Epithelial cell of proximal tubule (primary cell): Measurements from ENCODE around the gene FBXW7. TPM values are rescaled to one million over a fixed set of nuclear protein-coding genes. Genes with fewer than 3 reads are reported as not detected.

Source experiments
- DNase-seq: peaks from one replicate; pipeline ENCODE4 v3.0.0-alpha.2; 2011; ENCODE audit warnings: low read depth
- H3K4me3 ChIP-seq: 2 replicates; pipeline ENCODE4 v1.5.1; 2011; ENCODE audit warnings: low read depth, mild to moderate bottlenecking, low read length
- CTCF ChIP-seq: conservative IDR thresholded peaks from 2 replicates; pipeline ENCODE4 v1.5.1; 2012; ENCODE audit warnings: low read depth, mild to moderate bottlenecking, low read length
- total RNA-seq: library from RNA; depleted of rRNA; stranded (reverse); fragments of >200 nt; gene quantifications from 2 replicates; pipeline ENCODE4 v1.2.3, GENCODE V29; 2015

The FBXW7 gene
- total RNA-seq, 1 donor from 2014 or later: 32.9 TPM

DNA sequence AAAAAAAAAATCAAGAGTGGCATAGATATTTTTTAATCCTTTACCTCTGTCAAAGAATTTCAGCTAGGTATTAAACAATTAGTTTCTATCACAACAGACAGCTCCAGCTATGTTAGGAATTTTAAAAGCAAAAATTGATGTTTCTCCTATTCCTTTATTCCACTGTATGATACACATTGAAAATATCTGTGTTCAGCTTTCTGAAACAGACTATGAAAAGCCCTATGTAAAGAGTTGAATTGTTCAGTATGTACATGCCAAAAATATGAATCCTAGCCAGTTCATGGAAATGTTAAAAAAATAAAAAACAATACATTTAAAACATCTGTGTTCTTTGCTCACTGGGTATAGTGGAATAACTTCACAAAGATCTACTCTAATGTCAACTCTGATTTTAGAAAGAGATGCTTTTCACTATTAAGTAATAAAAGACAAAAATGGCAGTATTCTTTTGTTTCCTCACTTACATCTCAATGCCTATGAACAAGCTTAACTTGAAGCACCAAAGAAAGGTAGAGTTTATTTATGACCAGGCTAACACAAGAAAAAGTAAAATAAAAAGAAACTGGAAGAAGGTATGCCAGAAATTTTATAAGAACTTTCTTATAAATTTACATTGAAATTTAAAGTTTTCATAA is 32.1 kb downstream of the FBXW7 start:
- no peak for DNase-seq
- TF ChIP-seq CTCF: no peak
- H3K4me3 ChIP-seq: no peak overlapping the region

DNA sequence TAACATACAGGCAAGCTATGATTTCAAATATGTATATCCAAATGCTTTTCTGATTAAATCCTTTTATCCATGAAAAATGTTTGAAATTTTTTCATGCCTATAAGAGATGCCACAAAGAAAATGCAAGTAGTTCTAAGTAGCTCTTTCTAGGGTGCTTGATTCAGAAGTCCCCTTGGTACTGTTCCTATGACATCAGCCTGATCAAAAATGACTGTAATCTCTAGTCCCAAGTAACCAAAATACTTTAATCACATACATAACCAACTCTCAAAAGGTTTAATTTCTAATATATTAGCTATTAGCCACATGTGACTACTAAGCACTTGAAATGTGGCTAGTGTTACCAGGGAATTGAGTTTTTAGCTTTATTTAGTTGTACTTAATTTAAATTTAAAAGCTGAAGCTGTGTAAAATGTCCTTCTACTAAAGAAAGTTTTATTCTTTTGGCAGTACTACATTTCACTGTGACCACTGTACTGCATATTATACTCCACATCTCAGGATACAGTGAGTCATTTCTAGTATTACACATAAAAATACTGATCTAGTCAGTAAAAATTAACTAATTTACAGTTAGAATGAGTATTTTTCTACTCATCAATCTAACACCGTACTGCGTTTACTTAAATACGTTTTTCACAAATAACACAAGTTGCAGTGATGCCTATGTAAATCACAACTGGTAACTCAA is 33.9 kb downstream of the FBXW7 start:
- no peak overlapping the region for H3K4me3 ChIP-seq
- TF ChIP-seq CTCF: no peak
- no peak for DNase-seq

DNA sequence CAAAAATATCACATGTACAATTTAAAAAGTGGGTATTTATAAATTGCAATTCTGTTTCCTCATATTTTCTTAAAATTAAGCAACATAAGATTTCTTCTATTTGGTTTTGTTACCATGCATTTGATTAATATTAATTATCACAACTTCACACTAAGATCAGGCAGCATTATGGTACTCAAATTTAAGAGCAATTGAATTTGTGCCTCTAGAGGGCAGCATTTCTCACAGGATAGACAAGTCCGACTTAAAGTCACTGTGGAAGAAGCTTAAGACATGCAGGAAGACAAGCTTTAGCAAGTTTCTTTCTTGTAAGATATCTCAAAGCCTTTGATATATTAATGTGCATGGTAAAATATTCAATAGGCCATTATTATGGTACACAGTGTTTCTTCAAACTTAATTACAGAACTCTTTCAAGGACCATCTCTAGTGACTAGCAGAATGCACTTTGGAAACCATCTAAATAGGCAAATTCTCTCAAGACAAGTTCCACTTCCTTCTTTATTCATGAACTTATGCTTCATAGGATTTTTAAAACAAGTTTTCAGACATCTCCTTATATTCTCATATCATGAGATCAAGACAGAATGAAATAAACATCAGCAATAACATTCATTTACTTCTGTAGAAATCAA is 35.0 kb downstream of the FBXW7 start:
- DNase-seq: peak; percentile 67
- TF ChIP-seq CTCF: peak; percentile 77
- no peak overlapping the region for H3K4me3 ChIP-seq

- H3K4me3 ChIP-seq: no peak overlapping the region
- no peak for TF ChIP-seq CTCF
- no peak for DNase-seq
Measured at GRCh38 chr4:152500275-152500674, 35.6 kb downstream of the FBXW7 start.

GRCh38 chr4:152499344-152499743 is 36.5 kb downstream of the FBXW7 start:
- no peak overlapping the region for H3K4me3 ChIP-seq
- DNase-seq: no peak
- no peak for TF ChIP-seq CTCF

GRCh38 chr4:152494020-152494419 is 41.9 kb downstream of the FBXW7 start:
- no peak for DNase-seq
- no peak for TF ChIP-seq CTCF
- H3K4me3 ChIP-seq: no peak overlapping the region
